GM18868 (cell line): ENCODE results near the gene ENPP4.
A peak's percentile ranks its signal among the peaks of the same experiment; 100 is the strongest.
"Not testable (repeated sequence)": the region's sequence is repeated elsewhere in the genome, so short reads cannot be mapped to it uniquely, and the experiment has no call there.

ENCODE experiments used
- ATAC-seq: cut with Tn5 transposase; IDR thresholded peaks from one replicate; pipeline ENCODE4 v1.9.1; 2021; ENCODE audit warnings: mild to moderate bottlenecking, moderate library complexity; ENCODE audit not compliant: unreplicated experiment

The ENPP4 gene

GRCh38 chr6:46129629-46130511 is at the start of gene ENPP4:
TSS of gene ENPP4 (plus strand) at chr6:46129989. CDS start at chr6:46139584, 9,595 bp downstream.
- ATAC-seq = peak; percentile 91

GRCh38 chr6:46080111-46080510 is 49.7 kb upstream of the ENPP4 start:
- ATAC-seq = no peak

GRCh38 chr6:46085688-46086087 is 44.1 kb upstream of the ENPP4 start:
- not testable (repeated sequence) for ATAC-seq

GRCh38 chr6:46090115-46091079 is 39.4 kb upstream of the ENPP4 start:
- peak; percentile 67 for ATAC-seq

- peak; percentile 56 for ATAC-seq
Observed at GRCh38 chr6:46091080-46091478, 38.7 kb upstream of the ENPP4 start.

GRCh38 chr6:46095251-46095650 is 34.5 kb upstream of the ENPP4 start:
- ATAC-seq = no peak

GRCh38 chr6:46097366-46097765 is 32.4 kb upstream of the ENPP4 start:
- no peak for ATAC-seq

- ATAC-seq = peak; percentile 72
Observed at GRCh38 chr6:46098678-46099077, 31.1 kb upstream of the ENPP4 start.

- no peak for ATAC-seq
Observed at GRCh38 chr6:46099952-46100351, 29.8 kb upstream of the ENPP4 start.

- ATAC-seq = no peak
Observed at GRCh38 chr6:46102123-46102522, 27.7 kb upstream of the ENPP4 start.

- ATAC-seq = peak; percentile 18
Observed at GRCh38 chr6:46103441-46104115, 26.2 kb upstream of the ENPP4 start.

GRCh38 chr6:46104209-46104608 is 25.6 kb upstream of the ENPP4 start:
- peak; percentile 75 for ATAC-seq

- ATAC-seq = no peak
Observed at GRCh38 chr6:46105568-46105967, 24.2 kb upstream of the ENPP4 start.

GRCh38 chr6:46113370-46113769 is 16.4 kb upstream of the ENPP4 start:
- no peak for ATAC-seq

GRCh38 chr6:46115634-46116033 is 14.2 kb upstream of the ENPP4 start:
- no peak for ATAC-seq

- ATAC-seq = peak; percentile 95
Observed at GRCh38 chr6:46116289-46116688, 13.5 kb upstream of the ENPP4 start.

GRCh38 chr6:46118157-46118556 is 11.6 kb upstream of the ENPP4 start:
- ATAC-seq = no peak

- ATAC-seq = no peak
Observed at GRCh38 chr6:46118836-46119235, 11.0 kb upstream of the ENPP4 start.

GRCh38 chr6:46119679-46120078 is 10.1 kb upstream of the ENPP4 start:
- not testable (repeated sequence) for ATAC-seq

- peak; percentile 51 for ATAC-seq
Observed at GRCh38 chr6:46128476-46128875, 1.3 kb upstream of the ENPP4 start.

- ATAC-seq = peak; percentile 1
Observed at GRCh38 chr6:46129291-46129628, 529 bp upstream of the ENPP4 start.
